ENCODE data around the gene NRG3.
A peak's percentile ranks its signal among the peaks of the same experiment; 100 is the strongest.

NRG3 gene

GRCh38 chr10:81874875-81875466 lies at the start of gene NRG3:
Gene NRG3 (plus strand): TSS chr10:81875194.
- DNase-seq (ENCODE audit: low read depth, low spot score): no peak

GRCh38 chr10:81828251-81828650 lies 46.7 kb upstream of the NRG3 start:
- DNase-seq (ENCODE audit: low read depth, low spot score): no peak

GRCh38 chr10:81831060-81831459 lies 43.9 kb upstream of the NRG3 start:
- DNase-seq (ENCODE audit: low read depth, low spot score): no peak

- no peak for DNase-seq (ENCODE audit: low read depth, low spot score)
Measured at GRCh38 chr10:81838950-81839349, 36.0 kb upstream of the NRG3 start.

- no peak for DNase-seq (ENCODE audit: low read depth, low spot score)
Measured at GRCh38 chr10:81843042-81843441, 32.0 kb upstream of the NRG3 start.

GRCh38 chr10:81847675-81848074 lies 27.3 kb upstream of the NRG3 start:
- DNase-seq (ENCODE audit: low read depth, low spot score): peak; percentile 52

- DNase-seq (ENCODE audit: low read depth, low spot score): no peak
Measured at GRCh38 chr10:81848514-81848913, 26.5 kb upstream of the NRG3 start.

- DNase-seq (ENCODE audit: low read depth, low spot score): no peak
Measured at GRCh38 chr10:81848931-81849330, 26.1 kb upstream of the NRG3 start.

- no peak for DNase-seq (ENCODE audit: low read depth, low spot score)
Measured at GRCh38 chr10:81862596-81862995, 12.4 kb upstream of the NRG3 start.

GRCh38 chr10:81863771-81864170 lies 11.2 kb upstream of the NRG3 start:
- no peak for DNase-seq (ENCODE audit: low read depth, low spot score)

- DNase-seq (ENCODE audit: low read depth, low spot score): no peak
Measured at GRCh38 chr10:81865581-81865980, 9.4 kb upstream of the NRG3 start.

GRCh38 chr10:81866753-81867152 lies 8.2 kb upstream of the NRG3 start:
- no peak for DNase-seq (ENCODE audit: low read depth, low spot score)

- no peak for DNase-seq (ENCODE audit: low read depth, low spot score)
Measured at GRCh38 chr10:81870472-81870871, 4.5 kb upstream of the NRG3 start.

- no peak for DNase-seq (ENCODE audit: low read depth, low spot score)
Measured at GRCh38 chr10:81871558-81871957, 3.4 kb upstream of the NRG3 start.

- DNase-seq (ENCODE audit: low read depth, low spot score): no peak
Measured at GRCh38 chr10:81872206-81872862, 2.7 kb upstream of the NRG3 start.

- DNase-seq (ENCODE audit: low read depth, low spot score): no peak
Measured at GRCh38 chr10:81873231-81873931, 1.6 kb upstream of the NRG3 start.

GRCh38 chr10:81873932-81874816 lies 820 bp upstream of the NRG3 start:
- peak; percentile 35 for DNase-seq (ENCODE audit: low read depth, low spot score)

GRCh38 chr10:81875467-81876252 lies 666 bp downstream of the NRG3 start:
- DNase-seq (ENCODE audit: low read depth, low spot score): no peak

GRCh38 chr10:81876253-81877077 lies 1.5 kb downstream of the NRG3 start:
- no peak for DNase-seq (ENCODE audit: low read depth, low spot score)

GRCh38 chr10:81877596-81877995 lies 2.6 kb downstream of the NRG3 start:
- no peak for DNase-seq (ENCODE audit: low read depth, low spot score)

Data from iPS DF 19.7 (cell line).